Left cardiac atrium (tissue), 4 donors: ENCODE measurements around the gene POLR2F. TPM values are rescaled to one million over a fixed set of nuclear protein-coding genes. Genes with fewer than 3 reads are reported as not detected.

Experiments
- ATAC-seq, 2 donors: fragments of 200-7000 bp; cut with Tn5 transposase; one replicate each; pipeline ENCODE4 v1.9.1; 2020; ENCODE audit warnings: mild to moderate bottlenecking in 2 of 2, moderate library complexity in 2 of 2
- DNase-seq: peaks from one replicate; pipeline ENCODE4 v3.0.0-alpha.2; 2020
- intact Hi-C, 2 donors: fragments of 100-400 bp; cut with DNase I; formaldehyde crosslinking; loops; one replicate each; pipeline versions ENCODE4 v1.14.1 to v1.15.1; 2022 to 2023
- total RNA-seq, 2 donors: library from RNA; stranded (reverse); fragmentation: NEBNext Ultra II Directional; extraction: Animal tissue kit (Norgen Biotek cat#: 25700); gene quantifications; one replicate each; pipeline ENCODE4 v1.2.1, GENCODE V29; 2021
- donor health status: DM: no; HTN: yes; CAD: no.
- donor health status: DM: no; HTN: yes; CAD: no; lungs with severe emphysema.
- donor health status: DM: yes; HTN: yes; CAD: no.
- donor health status: Dilated cardiomyopathy.

POLR2F gene
- total RNA-seq, 2 donors from 2014 or later, result 62.6 to 68.1 TPM

- no peak for ATAC-seq
- DNase-seq, result no peak
- intact Hi-C loops, result no loop called here
Measured at GRCh38 chr22:37923927-37924326, 29.6 kb upstream of the POLR2F start.

GRCh38 chr22:37924386-37925065 lies 29.0 kb upstream of the POLR2F start:
- DNase-seq, result no peak
- intact Hi-C loops, result no loop called here
- ATAC-seq, result no peak

GRCh38 chr22:37925330-37925729 lies 28.2 kb upstream of the POLR2F start:
- no peak for ATAC-seq
- DNase-seq, result no peak
- intact Hi-C loops, result no loop called here

GRCh38 chr22:37925767-37926166 lies 27.7 kb upstream of the POLR2F start:
- DNase-seq, result no peak
- no peak for ATAC-seq
- intact Hi-C loops, result no loop called here

GRCh38 chr22:37926358-37926757 lies 27.1 kb upstream of the POLR2F start:
- ATAC-seq, result no peak
- intact Hi-C loops, result no loop called here
- DNase-seq, result no peak

- DNase-seq (no peak), ATAC-seq (no peak)
- intact Hi-C loops, result no loop called here
Measured at GRCh38 chr22:37926771-37927636, 26.5 kb upstream of the POLR2F start.

- ATAC-seq (no peak), DNase-seq (no peak)
- intact Hi-C loops, result no loop called here
Measured at GRCh38 chr22:37927637-37927936, 25.9 kb upstream of the POLR2F start.

- intact Hi-C loops, result no loop called here
- DNase-seq, result no peak
Measured at GRCh38 chr22:37929390-37929789, 24.1 kb upstream of the POLR2F start.

GRCh38 chr22:37930270-37930951 lies 23.1 kb upstream of the POLR2F start:
- DNase-seq (no peak), ATAC-seq (no peak)
- intact Hi-C loops, result loop anchor here in 1 of 2 donors (5.0 kb wide), 1 partner anchor 43 kb away; no protein-coding TSS in a partner anchor

More at GRCh38 chr22:37929390-37929789, 24.1 kb upstream of the POLR2F start:
- ATAC-seq, result no peak

GRCh38 chr22:37930952-37931440 lies 22.5 kb upstream of the POLR2F start:
- no peak for ATAC-seq
- intact Hi-C loops, result loop anchor here in 1 of 2 donors (5.0 kb wide), 1 partner anchor 44 kb away; no protein-coding TSS in a partner anchor
- DNase-seq, result no peak

- intact Hi-C loops, result loop anchor here in 1 of 2 donors (5.0 kb wide), 1 partner anchor 45 kb away; no protein-coding TSS in a partner anchor
- DNase-seq (no peak), ATAC-seq (peak in 1 of 2 donors; percentile 8)
Measured at GRCh38 chr22:37931893-37932389, 21.6 kb upstream of the POLR2F start.

- DNase-seq (no peak), ATAC-seq (no peak)
- intact Hi-C loops, result loop anchor here in 1 of 2 donors (5.0 kb wide), 1 partner anchor 45 kb away; no protein-coding TSS in a partner anchor
Measured at GRCh38 chr22:37932401-37932800, 21.1 kb upstream of the POLR2F start.

GRCh38 chr22:37932821-37933578 lies 20.5 kb upstream of the POLR2F start:
- ATAC-seq, result peak in 1 of 2 donors; percentile 2
- intact Hi-C loops, result loop anchor here in 1 of 2 donors (5.0 kb wide), 1 partner anchor 46 kb away; no protein-coding TSS in a partner anchor
- DNase-seq, result peak; percentile 48

- peak; percentile 96 to 98 for ATAC-seq
- intact Hi-C loops, result loop anchor here in 1 of 2 donors (1.0 to 5.0 kb wide), 2 partner anchors 28 to 47 kb away; partner anchors contain the start of gene MICALL1
- DNase-seq, result peak; percentile 91
Measured at GRCh38 chr22:37933711-37934376, 19.7 kb upstream of the POLR2F start.

GRCh38 chr22:37940698-37941376 lies 12.7 kb upstream of the POLR2F start:
- ATAC-seq, result no peak
- no peak for DNase-seq
- intact Hi-C loops, result no loop called here

- ATAC-seq (no peak), DNase-seq (no peak)
- intact Hi-C loops, result no loop called here
Measured at GRCh38 chr22:37942133-37942532, 11.4 kb upstream of the POLR2F start.

GRCh38 chr22:37943136-37943824 lies 10.2 kb upstream of the POLR2F start:
- DNase-seq (no peak), ATAC-seq (no peak)
- intact Hi-C loops, result no loop called here
